ENCODE data around the gene SLC15A3. TPM values are rescaled to one million over a fixed set of nuclear protein-coding genes. Genes with fewer than 3 reads are reported as not detected.

Gene SLC15A3
- polyA plus RNA-seq, 1 of the 3 experiments (the other 2 are of a cell fraction) = not detected

- ChIA-PET POLR2A (no interaction called here), CTCF (interaction anchor here (1.0 to 1.3 kb wide), 2 partner anchors 24 to 29 kb away, joined by 3 read pairs; no protein-coding TSS in a partner anchor)
- H3K4me1 ChIP-seq (ENCODE audit: control insufficient read depth in 1 of 2, insufficient read depth in 2 of 2, low read depth in 1 of 2, low read length in 1 of 2) = peaks cover 0 to 4% of the 10 kb centered on the region in 2 experiments; a peak in 1 of 4 replicates
- no peaks in the 10 kb centered on the region for H3K9me2 ChIP-seq
- no peaks in the 10 kb centered on the region for H3K9me3 ChIP-seq
- peaks cover 5% of the 10 kb centered on the region for H3K27me3 ChIP-seq (ENCODE audit: insufficient read depth)
- no peaks in the 10 kb centered on the region for H3K36me3 ChIP-seq (replicated peaks in 1 of 2; ENCODE audit: control insufficient read depth in 1 of 2, insufficient read depth in 2 of 2, low read length in 1 of 2)
- H3F3A ChIP-seq (replicated peaks; ENCODE audit: insufficient read depth) = no peaks in the 10 kb centered on the region
- H3K79me2 ChIP-seq (ENCODE audit: insufficient read depth) = no peaks in the 10 kb centered on the region
- WGBS (ENCODE audit: low lambda C conversion rate) = 38% methylated on average over 7 of the region's 7 CpGs
- H3K4me2 ChIP-seq = no peak overlapping the region
- H3K4me3 ChIP-seq (ENCODE audit: low read depth in 2 of 2, low read length in 1 of 2) = no peak overlapping the region
- no peak overlapping the region for H2AFZ ChIP-seq (ENCODE audit: low read depth)
- H4K20me1 ChIP-seq (ENCODE audit: insufficient read depth) = no peaks in the 10 kb centered on the region
- no peak for DNase-seq
- H3K27ac ChIP-seq (ENCODE audit: low read depth in 2 of 2, low read length in 1 of 2) = no peak overlapping the region
- TF ChIP-seq FOXJ3 (CRISPR knock-in tag; IDR thresholded peaks at IDR 0.05) (no peak), YY1 (IDR thresholded peaks at IDR 0.05; ENCODE audit: low read depth) (no peak), TCF12 (IDR thresholded peaks at IDR 0.05) (no peak), POLR2AphosphoS5 (IDR thresholded peaks at IDR 0.05; ENCODE audit: low read depth, low read length) (no peak), RFX5 (IDR thresholded peaks at IDR 0.05; ENCODE audit: low read length) (no peak), FOXM1 (IDR thresholded peaks at IDR 0.05; ENCODE audit: low read depth) (no peak), MEF2A (IDR thresholded peaks at IDR 0.05; ENCODE audit: borderline replicate concordance, low read depth) (no peak), GATA2 (CRISPR knock-in tag; IDR thresholded peaks at IDR 0.05) (no peak), USF1 (IDR thresholded peaks at IDR 0.05; ENCODE audit: borderline replicate concordance, low read depth) (no peak), SIN3A (IDR thresholded peaks at IDR 0.05; ENCODE audit: borderline replicate concordance, low read depth, low read length) (no peak), TAF1 (IDR thresholded peaks at IDR 0.05; ENCODE audit: borderline replicate concordance, low read depth, low read length) (no peak), CTCF (IDR thresholded peaks at IDR 0.05) (no peak), USF2 (IDR thresholded peaks at IDR 0.05; ENCODE audit: borderline replicate concordance, low read depth, low read length) (no peak), IRF3 (IDR thresholded peaks at IDR 0.05; ENCODE audit: low read depth, low read length) (no peak)
- no peak overlapping the region for H3K9ac ChIP-seq
Measured at GRCh38 chr11:60993615-60994014, 41.6 kb upstream of the SLC15A3 start.

All from SK-N-SH (cell line).